ENCODE measurements around the gene DNAJC5. TPM values are rescaled to one million over a fixed set of nuclear protein-coding genes. Genes with fewer than 3 reads are reported as not detected.

Gene DNAJC5
- total and polyA plus RNA-seq, 9 of the 15 experiments (the other 6 are each of a cell fraction or from before 2014, with no cell fraction given) = 0.95 to 42.8 (median 23.4) TPM

- TF ChIP-seq, protein P1, sequence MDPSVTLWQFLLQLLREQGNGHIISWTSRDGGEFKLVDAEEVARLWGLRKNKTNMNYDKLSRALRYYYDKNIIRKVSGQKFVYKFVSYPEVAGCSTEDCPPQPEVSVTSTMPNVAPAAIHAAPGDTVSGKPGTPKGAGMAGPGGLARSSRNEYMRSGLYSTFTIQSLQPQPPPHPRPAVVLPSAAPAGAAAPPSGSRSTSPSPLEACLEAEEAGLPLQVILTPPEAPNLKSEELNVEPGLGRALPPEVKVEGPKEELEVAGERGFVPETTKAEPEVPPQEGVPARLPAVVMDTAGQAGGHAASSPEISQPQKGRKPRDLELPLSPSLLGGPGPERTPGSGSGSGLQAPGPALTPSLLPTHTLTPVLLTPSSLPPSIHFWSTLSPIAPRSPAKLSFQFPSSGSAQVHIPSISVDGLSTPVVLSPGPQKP (CRISPR knock-in tag; IDR thresholded peaks at IDR 0.05) = no peak
- no peak for TF ChIP-seq KLF6 (CRISPR knock-in tag; IDR thresholded peaks at IDR 0.05; ENCODE audit: borderline replicate concordance)
- TF ChIP-seq ZNF584 (CRISPR knock-in tag; IDR thresholded peaks at IDR 0.05; ENCODE audit: low read depth) = no peak
- no peak for TF ChIP-seq SIN3A (IDR thresholded peaks at IDR 0.05; ENCODE audit: borderline replicate concordance in 2 of 2, control insufficient read depth in 1 of 2, low read depth in 2 of 2, low read length in 2 of 2)
- TF ChIP-seq, protein P2, sequence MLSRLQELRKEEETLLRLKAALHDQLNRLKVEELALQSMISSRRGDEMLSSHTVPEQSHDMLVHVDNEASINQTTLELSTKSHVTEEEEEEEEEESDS (CRISPR knock-in tag; IDR thresholded peaks at IDR 0.05) = no peak
- TF ChIP-seq ETV5 (CRISPR knock-in tag; IDR thresholded peaks at IDR 0.05; ENCODE audit: low read depth) = 0 out of 2 replicates have a peak, but pooled peaks have one; percentile 33
- TF ChIP-seq EWSR1 (IDR thresholded peaks at IDR 0.05; ENCODE audit: borderline replicate concordance, low read depth, partially characterized antibody) = no peak
- no peak for TF ChIP-seq ZNF398 (CRISPR knock-in tag; IDR thresholded peaks at IDR 0.05)
- TF ChIP-seq, protein P3, sequence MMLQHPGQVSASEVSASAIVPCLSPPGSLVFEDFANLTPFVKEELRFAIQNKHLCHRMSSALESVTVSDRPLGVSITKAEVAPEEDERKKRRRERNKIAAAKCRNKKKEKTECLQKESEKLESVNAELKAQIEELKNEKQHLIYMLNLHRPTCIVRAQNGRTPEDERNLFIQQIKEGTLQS (IDR thresholded peaks at IDR 0.05) = no peak
- TF ChIP-seq, protein P3 (CRISPR knock-in tag; conservative IDR thresholded peaks at IDR 0.05) = no peak
- no peak for TF ChIP-seq C11orf30 (IDR thresholded peaks at IDR 0.05; ENCODE audit: low read depth)
- TF ChIP-seq CREB3 (tag; conservative IDR thresholded peaks at IDR 0.05; ENCODE audit: low read depth) = no peak
- no peak for TF ChIP-seq SMARCB1 (IDR thresholded peaks at IDR 0.05; ENCODE audit: insufficient read length, low read depth)
- TF ChIP-seq HEY1 (CRISPR knock-in tag; IDR thresholded peaks at IDR 0.05; ENCODE audit: borderline replicate concordance) = no peak
- no peak for TF ChIP-seq SPI1 (IDR thresholded peaks at IDR 0.05; ENCODE audit: borderline replicate concordance, low read depth, low read length)
- TF ChIP-seq BRF1 (IDR thresholded peaks at IDR 0.05; ENCODE audit: borderline replicate concordance, extremely low read depth, insufficient read length) = no peak
- TF ChIP-seq ZBTB2 (IDR thresholded peaks at IDR 0.05) = peak; percentile 19; the same call in 1 of the 2 replicates
Observed at GRCh38 chr20:63848003-63848911, 46.7 kb upstream of the DNAJC5 start (continued).
